Astrocyte of the hippocampus (primary cell): ENCODE data around the gene TNNT2.
A peak's percentile ranks its signal among the peaks of the same experiment; 100 is the strongest.

Experiments used
- DNase-seq: peaks from one replicate; pipeline ENCODE4 v3.0.0; 2011; ENCODE audit warnings: low read depth, low spot score

TNNT2 gene

GRCh38 chr1:201334325-201335173 lies 42.9 kb downstream of the TNNT2 start:
- no peak for DNase-seq

- no peak for DNase-seq
Observed at GRCh38 chr1:201332616-201333335, 44.7 kb downstream of the TNNT2 start.

GRCh38 chr1:201332021-201332420 lies 45.5 kb downstream of the TNNT2 start:
- DNase-seq = no peak

GRCh38 chr1:201331166-201331565 lies 46.3 kb downstream of the TNNT2 start:
- no peak for DNase-seq

- no peak for DNase-seq
Observed at GRCh38 chr1:201330541-201330940, 46.9 kb downstream of the TNNT2 start.

GRCh38 chr1:201329801-201330200 lies 47.7 kb downstream of the TNNT2 start:
- no peak for DNase-seq

- DNase-seq = peak; percentile 27
Observed at GRCh38 chr1:201329286-201329685, 48.2 kb downstream of the TNNT2 start.

GRCh38 chr1:201328576-201328975 lies 48.9 kb downstream of the TNNT2 start:
- DNase-seq = no peak

- DNase-seq = no peak
Observed at GRCh38 chr1:201327687-201328240, 49.7 kb downstream of the TNNT2 start.

GRCh38 chr1:201326710-201327109 lies 50.8 kb downstream of the TNNT2 start:
- DNase-seq = no peak

- no peak for DNase-seq
Observed at GRCh38 chr1:201325678-201326060, 51.8 kb downstream of the TNNT2 start.

GRCh38 chr1:201324821-201325677 lies 52.4 kb downstream of the TNNT2 start:
- DNase-seq = no peak

- no peak for DNase-seq
Observed at GRCh38 chr1:201324306-201324705, 53.2 kb downstream of the TNNT2 start.

- DNase-seq = no peak
Observed at GRCh38 chr1:201322653-201323510, 54.6 kb downstream of the TNNT2 start.

- DNase-seq = no peak
Observed at GRCh38 chr1:201321826-201322390, 55.6 kb downstream of the TNNT2 start.

GRCh38 chr1:201320168-201320788 lies 57.2 kb downstream of the TNNT2 start:
- DNase-seq = no peak

- no peak for DNase-seq
Observed at GRCh38 chr1:201319631-201320030, 57.8 kb downstream of the TNNT2 start.

GRCh38 chr1:201318504-201319340 lies 58.8 kb downstream of the TNNT2 start:
- no peak for DNase-seq

- DNase-seq = no peak
Observed at GRCh38 chr1:201317551-201317950, 59.9 kb downstream of the TNNT2 start.
